IMR-90 (cell line): ENCODE measurements around the gene THRA. TPM values are rescaled to one million over a fixed set of nuclear protein-coding genes. Genes with fewer than 3 reads are reported as not detected.

ENCODE experiments used
- ATAC-seq: fragments of 200-7000 bp; cut with Tn5 transposase; 2 replicates; pipeline ENCODE4 v1.9.1; 2020; ENCODE audit warnings: low read depth, mild to moderate bottlenecking, moderate library complexity
- BruUV-seq: library from RNA; stranded (reverse); fragments of 400-500 nt; replicated peaks from 2 replicates; lab custom pipeline; 2021; lab: Mats Ljungman, UMichigan
- CTCF ChIA-PET: fragments of 300-600 bp; formaldehyde crosslinking; extraction: SDS; loops from one replicate; lab custom pipeline; 2021; ENCODE audit warnings: antibody characterized with exemption; lab: Yijun Ruan, JAX
- POLR2A ChIA-PET: fragments of 300-600 bp; sonication (Branson Sonifier 250); formaldehyde crosslinking; loops from one replicate; lab custom pipeline; 2022; ENCODE audit warnings: antibody characterized with exemption; ENCODE audit not compliant: unreplicated experiment; lab: Charles Lee
- DNase-seq: peaks from one replicate; pipeline ENCODE4 v3.0.0; 2013
- H2AFZ ChIP-seq: replicated peaks from 2 replicates; pipeline ENCODE3; 2013; ENCODE audit warnings: low read length, mild to moderate bottlenecking; ENCODE audit not compliant: poor library complexity
- H2AK5ac ChIP-seq: 2 replicates; pipeline ENCODE4 v1.6.1; 2013; ENCODE audit warnings: low read depth, low read length, inconsistent platforms
- H2AK9ac ChIP-seq: replicated peaks from 2 replicates; pipeline ENCODE3; 2013; ENCODE audit warnings: mild to moderate bottlenecking, low read depth, low read length, moderate library complexity; ENCODE audit not compliant: poor library complexity
- H2BK120ac ChIP-seq: 2 replicates; pipeline ENCODE4 v1.6.1; 2013; ENCODE audit warnings: low read depth, low read length, inconsistent platforms
- H2BK15ac ChIP-seq: 3 replicates; pipeline ENCODE4 v1.6.1; 2013; ENCODE audit warnings: low read depth, low read length, inconsistent platforms
- H2BK20ac ChIP-seq: 2 replicates; pipeline ENCODE4 v1.6.1; 2013; ENCODE audit warnings: low read depth, mild to moderate bottlenecking, inconsistent platforms, low read length, moderate library complexity
- H2BK5ac ChIP-seq: 2 replicates; pipeline ENCODE4 v1.6.1; 2013; ENCODE audit warnings: mild to moderate bottlenecking, low read depth, low read length, inconsistent platforms; ENCODE audit not compliant: poor library complexity, severe bottlenecking
- H3K14ac ChIP-seq: replicated peaks from 2 replicates; pipeline ENCODE4 v1.6.1; 2013; ENCODE audit warnings: low read depth, low read length, inconsistent platforms
- H3K18ac ChIP-seq: 2 replicates; pipeline ENCODE4 v1.6.1; 2013; ENCODE audit warnings: low read depth, low read length, control low read depth
- H3K23ac ChIP-seq: 2 replicates; pipeline ENCODE4 v1.6.1; 2013; ENCODE audit warnings: low read depth, low read length, inconsistent platforms
- H3K27ac ChIP-seq: 2 replicates; pipeline ENCODE4 v1.5.1; 2013; ENCODE audit warnings: mild to moderate bottlenecking, control low read depth, low read length; ENCODE audit not compliant: insufficient read depth
- H3K27me3 ChIP-seq: 2 replicates; pipeline ENCODE4 v1.6.1; 2013; ENCODE audit warnings: low read length; ENCODE audit not compliant: control insufficient read depth, insufficient read depth
- H3K36me3 ChIP-seq: 2 replicates; pipeline ENCODE4 v1.6.1; 2013; ENCODE audit warnings: low read length, mixed read lengths; ENCODE audit not compliant: control insufficient read depth, insufficient read depth
- H3K4ac ChIP-seq: 2 replicates; pipeline ENCODE4 v1.6.1; 2013; ENCODE audit warnings: low read depth, low read length, inconsistent platforms
- H3K4me1 ChIP-seq: 2 replicates; pipeline ENCODE4 v1.6.1; 2013; ENCODE audit warnings: low read length, mixed read lengths; ENCODE audit not compliant: control insufficient read depth, insufficient read depth
- H3K4me2 ChIP-seq: 2 replicates; pipeline ENCODE4 v1.6.1; 2013; ENCODE audit warnings: low read depth, mild to moderate bottlenecking, control low read depth, low read length, moderate library complexity
- H3K4me3 ChIP-seq: 2 replicates; pipeline ENCODE4 v1.5.1; 2013; ENCODE audit warnings: low read depth, mild to moderate bottlenecking, control low read depth, low read length, moderate library complexity; ENCODE audit not compliant: insufficient read depth
- H3K56ac ChIP-seq: 2 replicates; pipeline ENCODE4 v1.6.1; 2013; ENCODE audit warnings: low read length, inconsistent platforms; ENCODE audit not compliant: insufficient read depth; ENCODE audit errors: extremely low read depth
- H3K79me1 ChIP-seq, 2 experiments: 2 replicates each; pipeline ENCODE4 v1.6.1; 2013; ENCODE audit warnings: low read length in 2 of 2, inconsistent platforms in 1 of 2, low read depth in 1 of 2
- H3K9ac ChIP-seq: 2 replicates; pipeline ENCODE4 v1.6.1; 2013; ENCODE audit warnings: low read depth, low read length, control low read depth
- H3K9me1 ChIP-seq: 2 replicates; pipeline ENCODE4 v1.6.1; 2013; ENCODE audit warnings: low read length, inconsistent platforms; ENCODE audit not compliant: insufficient read depth
- H3K9me3 ChIP-seq: 2 replicates; pipeline ENCODE4 v1.6.1; 2013; ENCODE audit warnings: low read length; ENCODE audit not compliant: control insufficient read depth, insufficient read depth
- H4K20me1 ChIP-seq: 2 replicates; pipeline ENCODE4 v1.6.1; 2013; ENCODE audit warnings: low read length, inconsistent platforms; ENCODE audit not compliant: insufficient read depth
- H4K5ac ChIP-seq: 2 replicates; pipeline ENCODE4 v1.6.1; 2013; ENCODE audit warnings: mild to moderate bottlenecking, low read depth, low read length, control low read depth
- H4K8ac ChIP-seq, 2 experiments: 2 replicates each; pipeline ENCODE4 v1.6.1; 2013; ENCODE audit warnings: low read depth in 2 of 2, low read length in 2 of 2, control low read depth in 1 of 2, inconsistent platforms in 1 of 2
- H4K91ac ChIP-seq: 2 replicates; pipeline ENCODE4 v1.6.1; 2013; ENCODE audit warnings: low read depth, low read length, inconsistent platforms; ENCODE audit not compliant: insufficient read depth
- BHLHE40 ChIP-seq: fragments of 150-350 bp; IDR thresholded peaks from 2 replicates; pipeline ENCODE4 v1.6.1; 2016; ENCODE audit warnings: mild to moderate bottlenecking, low read depth, low read length
- CEBPB ChIP-seq: IDR thresholded peaks from 2 replicates; pipeline ENCODE4 v1.6.1; 2012; ENCODE audit warnings: low read depth, low read length, improper control_type of control experiment
- CHD1 ChIP-seq: IDR thresholded peaks from 2 replicates; pipeline ENCODE4 v1.6.1; 2012; ENCODE audit warnings: low read depth, low read length, improper control_type of control experiment
- ELK1 ChIP-seq: fragments of 150-350 bp; IDR thresholded peaks from 2 replicates; pipeline ENCODE4 v1.6.1; 2016; ENCODE audit warnings: low read depth, mild to moderate bottlenecking, low read length, moderate library complexity, borderline replicate concordance
- FOS ChIP-seq: fragments of 150-350 bp; IDR thresholded peaks from 2 replicates; pipeline ENCODE4 v1.6.1; 2016; ENCODE audit warnings: low read depth, low read length
- MAFK ChIP-seq: IDR thresholded peaks from 2 replicates; pipeline ENCODE4 v1.6.1; 2012; ENCODE audit warnings: low read depth, low read length, improper control_type of control experiment
- MAZ ChIP-seq: IDR thresholded peaks from 2 replicates; pipeline ENCODE4 v1.6.1; 2012; ENCODE audit warnings: low read depth, mild to moderate bottlenecking, low read length, improper control_type of control experiment, moderate library complexity, borderline replicate concordance
- MXI1 ChIP-seq: IDR thresholded peaks from 2 replicates; pipeline ENCODE4 v1.6.1; 2012; ENCODE audit warnings: low read depth, mild to moderate bottlenecking, low read length, moderate library complexity, borderline replicate concordance
- NFE2L2 ChIP-seq: fragments of 150-350 bp; IDR thresholded peaks from 2 replicates; pipeline ENCODE4 v1.6.1; 2016; ENCODE audit warnings: low read depth, mild to moderate bottlenecking, low read length
- POLR2A ChIP-seq: IDR thresholded peaks from 2 replicates; pipeline ENCODE4 v1.6.1; 2012; ENCODE audit warnings: mild to moderate bottlenecking, low read depth, low read length
- RAD21 ChIP-seq: IDR thresholded peaks from 2 replicates; pipeline ENCODE4 v1.6.1; 2012; ENCODE audit warnings: low read length, improper control_type of control experiment
- RCOR1 ChIP-seq: IDR thresholded peaks from 2 replicates; pipeline ENCODE4 v1.6.1; 2012; ENCODE audit warnings: mild to moderate bottlenecking, low read length, improper control_type of control experiment; ENCODE audit not compliant: insufficient replicate concordance
- RFX5 ChIP-seq: IDR thresholded peaks from 2 replicates; pipeline ENCODE4 v1.8.0; 2012; ENCODE audit warnings: low read depth, mild to moderate bottlenecking, low read length, moderate library complexity
- SMC3 ChIP-seq: fragments of 150-350 bp; IDR thresholded peaks from 2 replicates; pipeline ENCODE4 v1.6.1; 2016; ENCODE audit warnings: low read depth, mild to moderate bottlenecking, antibody characterized with exemption, low read length, moderate library complexity
- USF2 ChIP-seq: fragments of 150-350 bp; IDR thresholded peaks from 2 replicates; pipeline ENCODE4 v1.6.1; 2017; ENCODE audit warnings: mild to moderate bottlenecking, antibody characterized with exemption, low read length, low read depth
- WGBS, 2 experiments: methylation state at CpG; one replicate each; pipeline versions ENCODE4 v1.1.5 to v1.1.7; 2013; ENCODE audit warnings: missing lambda C conversion rate in 2 of 2; ENCODE audit not compliant: insufficient read length in 1 of 2; ENCODE audit errors: extremely low coverage in 2 of 2; 5-methylcytosine and 5-hydroxymethylcytosine counted together
- dilution Hi-C: fragments of 300-500 bp; cut with HindIII; formaldehyde crosslinking; loops from one replicate; pipeline ENCODE4 v1.14.3; 2018; ENCODE audit warnings: low sequenced_read_pairs; ENCODE audit not compliant: unreplicated experiment
- in situ Hi-C: fragments of 300-500 bp; cut with MboI; formaldehyde crosslinking; loops from 3 replicates; pipeline ENCODE4 v1.14.3; 2019; ENCODE audit warnings: low sequenced_read_pairs, inconsistent platforms, mixed read lengths
- intact Hi-C: fragments of 100-400 bp; cut with micrococcal nuclease; formaldehyde crosslinking; loops from 2 replicates; pipeline ENCODE4 v1.10.0; 2022
- polyA plus RNA-seq, 3 experiments: library from polyadenylated mRNA; depleted of rRNA; stranded (reverse); fragments of >200 nt; gene quantifications; 2 replicates each; pipeline ENCODE4 v1.2.3, GENCODE V29; 2012; ENCODE audit warnings: low replicate concordance in 1 of 3
- total RNA-seq: library from RNA; depleted of rRNA; stranded (reverse); fragments of >200 nt; gene quantifications from 2 replicates; pipeline ENCODE4 v1.2.3, GENCODE V29; 2012
- TF ChIP-seq, protein P1 (sequence below): conservative IDR thresholded peaks from 2 replicates; pipeline ENCODE4 v1.5.1; 2012; ENCODE audit warnings: mild to moderate bottlenecking, low read depth, low read length, improper control_type of control experiment

The THRA gene
- total and polyA plus RNA-seq, 2 of the 4 experiments (the other 2 are of a cell fraction), result 22.0 to 23.4 TPM

DNA sequence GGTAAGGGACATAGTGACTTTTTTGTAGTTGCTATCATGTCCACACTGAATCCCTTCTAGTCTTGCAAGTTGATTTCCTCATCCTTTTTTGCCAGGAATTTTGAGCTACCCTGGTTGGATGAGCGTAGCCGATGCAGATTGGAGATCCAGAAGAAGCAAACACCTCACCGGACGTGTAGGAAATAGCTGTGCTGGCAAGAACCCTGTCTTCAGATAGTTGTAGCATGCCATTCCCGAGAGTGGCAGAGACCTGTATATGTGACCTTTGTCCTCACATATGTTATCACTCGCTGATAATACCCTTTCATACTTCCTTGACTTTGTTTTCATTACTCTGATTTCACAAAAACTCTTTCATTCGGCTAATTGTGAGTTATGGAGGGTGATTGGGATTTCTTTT lies 71.4 kb downstream of the THRA start:
- H2BK120ac ChIP-seq, result no peak overlapping the region
- ChIA-PET CTCF (interaction anchor here (1.0 kb wide), 1 partner anchor 21 kb away, joined by 6 read pairs; no protein-coding TSS in a partner anchor), POLR2A (no interaction called here)
- H2BK15ac ChIP-seq, result no peak overlapping the region
- no peak overlapping the region for H3K18ac ChIP-seq
- 20% methylated on average over 1 of the region's 7 CpGs; no CpG with 5 or more reads in 1 of the 2 experiments for WGBS, 2 experiments
- no peaks in the 10 kb centered on the region for H3K9me3 ChIP-seq
- no peak for DNase-seq
- in situ Hi-C loops, result no loop called here
- H4K5ac ChIP-seq, result no peak overlapping the region
- dilution Hi-C loops, result no loop called here
- H2AK9ac ChIP-seq, result no peak overlapping the region
- H4K91ac ChIP-seq, result no peak overlapping the region
- H3K4me3 ChIP-seq, result no peak overlapping the region
- intact Hi-C loops, result no loop called here
- no peak overlapping the region for H3K27ac ChIP-seq
- no TSS peak for BruUV-seq
- TF ChIP-seq MAZ (no peak), CEBPB (no peak), BHLHE40 (no peak), RAD21 (no peak), SMC3 (no peak), NFE2L2 (no peak), RCOR1 (no peak), FOS (no peak), MXI1 (no peak), CHD1 (no peak), USF2 (no peak), MAFK (no peak), RFX5 (no peak), ELK1 (no peak), POLR2A (no peak)
- TF ChIP-seq, protein P1, sequence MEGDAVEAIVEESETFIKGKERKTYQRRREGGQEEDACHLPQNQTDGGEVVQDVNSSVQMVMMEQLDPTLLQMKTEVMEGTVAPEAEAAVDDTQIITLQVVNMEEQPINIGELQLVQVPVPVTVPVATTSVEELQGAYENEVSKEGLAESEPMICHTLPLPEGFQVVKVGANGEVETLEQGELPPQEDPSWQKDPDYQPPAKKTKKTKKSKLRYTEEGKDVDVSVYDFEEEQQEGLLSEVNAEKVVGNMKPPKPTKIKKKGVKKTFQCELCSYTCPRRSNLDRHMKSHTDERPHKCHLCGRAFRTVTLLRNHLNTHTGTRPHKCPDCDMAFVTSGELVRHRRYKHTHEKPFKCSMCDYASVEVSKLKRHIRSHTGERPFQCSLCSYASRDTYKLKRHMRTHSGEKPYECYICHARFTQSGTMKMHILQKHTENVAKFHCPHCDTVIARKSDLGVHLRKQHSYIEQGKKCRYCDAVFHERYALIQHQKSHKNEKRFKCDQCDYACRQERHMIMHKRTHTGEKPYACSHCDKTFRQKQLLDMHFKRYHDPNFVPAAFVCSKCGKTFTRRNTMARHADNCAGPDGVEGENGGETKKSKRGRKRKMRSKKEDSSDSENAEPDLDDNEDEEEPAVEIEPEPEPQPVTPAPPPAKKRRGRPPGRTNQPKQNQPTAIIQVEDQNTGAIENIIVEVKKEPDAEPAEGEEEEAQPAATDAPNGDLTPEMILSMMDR, result no peak
- peaks cover 8% of the 10 kb centered on the region; the same call in 1 of the 2 replicates for H3K9me1 ChIP-seq
- H3K14ac ChIP-seq, result no peak overlapping the region
- no peak overlapping the region for H4K8ac ChIP-seq
- H2AK5ac ChIP-seq, result no peak overlapping the region
- no peak overlapping the region for H2AFZ ChIP-seq
- no peak overlapping the region for H2BK20ac ChIP-seq
- no peaks in the 10 kb centered on the region for H3K4me1 ChIP-seq
- no peaks in the 10 kb centered on the region for H3K27me3 ChIP-seq
- peaks cover 11% of the 10 kb centered on the region; the same call in 1 of the 2 replicates for H4K20me1 ChIP-seq
- H3K4me2 ChIP-seq, result no peak overlapping the region
- H3K79me1 ChIP-seq, result peaks cover 34 to 58% of the 10 kb centered on the region in 2 experiments
- no peak for ATAC-seq
- H3K4ac ChIP-seq, result no peak overlapping the region
- no peak overlapping the region for H2BK5ac ChIP-seq
- no peak overlapping the region for H3K56ac ChIP-seq
- H3K36me3 ChIP-seq, result peaks cover 59% of the 10 kb centered on the region
- H3K23ac ChIP-seq, result no peak overlapping the region
- no peak overlapping the region for H3K9ac ChIP-seq
